ENCODE results near the gene SCD5.

Gene SCD5

DNA sequence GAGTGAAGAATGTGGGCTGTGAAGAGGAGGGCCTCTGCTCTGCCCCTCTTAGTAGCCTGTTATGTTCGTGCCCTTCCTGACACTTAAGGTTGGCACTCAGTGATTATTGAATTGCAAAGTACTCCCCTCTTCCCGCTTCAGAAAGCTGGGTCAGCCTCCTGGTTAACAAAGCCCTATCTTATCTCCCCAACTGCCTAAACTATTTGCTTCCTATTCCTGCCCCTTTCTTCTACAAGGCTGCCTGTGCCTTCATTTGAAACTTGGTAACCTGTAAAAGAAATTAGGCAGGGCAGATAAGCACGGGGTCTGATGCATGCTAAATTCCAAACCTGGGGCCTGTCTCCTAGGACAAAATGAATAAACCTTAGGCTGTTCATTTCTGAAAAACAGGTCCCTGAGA, 213.7 kb downstream of the SCD5 start:
- DNase-seq, result no peak

DNA sequence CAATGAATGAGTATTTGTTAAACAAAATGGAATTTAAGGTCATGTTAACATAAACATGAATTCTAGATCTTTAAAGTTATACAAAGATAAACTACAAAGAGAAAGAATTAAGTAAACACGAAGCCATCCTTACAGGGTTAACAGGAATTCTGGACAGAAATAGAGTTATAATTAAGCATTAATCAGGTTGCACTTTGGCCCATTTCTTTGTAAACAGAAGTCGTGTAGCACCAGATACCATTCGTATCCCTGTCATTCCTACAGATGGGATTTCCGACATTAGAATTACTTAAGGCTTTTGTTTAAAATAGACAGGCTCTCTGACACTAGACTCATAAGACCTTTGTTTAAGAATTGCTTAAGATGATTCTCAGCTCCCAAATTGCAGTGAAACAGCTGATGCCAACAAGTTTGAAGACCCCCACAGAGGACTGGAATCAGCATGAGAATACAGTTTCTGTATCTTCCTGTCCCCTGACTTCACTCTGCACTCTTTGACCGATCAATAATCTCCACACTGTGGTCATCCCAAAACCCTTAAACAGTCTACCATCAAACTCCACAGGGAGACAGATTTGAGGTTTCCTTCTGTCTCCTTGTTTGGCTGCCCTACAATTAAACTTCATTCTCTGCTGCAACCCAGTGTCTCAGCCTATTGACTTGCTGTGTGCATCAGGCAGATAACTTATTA, 214.6 kb downstream of the SCD5 start:
- DNase-seq, result no peak

DNA sequence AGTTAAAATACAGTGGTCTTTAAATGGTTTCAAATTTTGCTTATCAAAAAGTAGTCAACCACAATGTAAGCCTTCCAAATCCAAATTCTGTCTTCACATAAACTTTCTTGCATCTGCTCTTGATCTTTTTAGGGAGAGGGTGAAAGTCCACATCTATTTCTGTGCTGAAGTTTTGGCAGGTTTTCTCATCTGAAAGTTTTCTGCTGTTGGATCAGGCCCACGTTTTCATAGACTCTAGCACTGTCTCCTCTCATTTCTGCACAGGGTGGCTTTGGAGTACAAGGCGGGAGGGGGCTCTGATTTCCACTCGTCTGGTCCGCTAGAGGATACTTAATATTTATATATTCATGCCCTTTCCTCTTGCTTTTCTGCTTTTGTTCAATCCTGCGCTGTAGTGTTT, 218.7 kb downstream of the SCD5 start:
- DNase-seq, result no peak

All from CD4-positive, alpha-beta T cell treated with Interleukin-6 for 4 hours (primary cell).